SK-N-SH (cell line): ENCODE results near the gene MACROD1. TPM values are rescaled to one million over a fixed set of nuclear protein-coding genes. Genes with fewer than 3 reads are reported as not detected.

Experiments used
- CTCF ChIA-PET: fragments of 300-600, 350-600 bp; formaldehyde crosslinking; extraction: SDS; loops from one replicate; lab custom pipeline; 2021; lab: Yijun Ruan, JAX
- POLR2A ChIA-PET: fragments of 350-600 bp; sonication (Branson Sonifier 250); formaldehyde crosslinking; extraction: SDS; loops from one replicate; lab custom pipeline; 2020; ENCODE audit warnings: antibody characterized with exemption, inconsistent platforms; lab: Yijun Ruan, JAX
- DNase-seq: peaks from one replicate; pipeline ENCODE4 v3.0.0; 2012
- H2AFZ ChIP-seq: fragments of 200-600 bp; sonication (generic); 2 replicates; pipeline ENCODE4 v1.8.1; 2016; ENCODE audit warnings: antibody characterized with exemption, mild to moderate bottlenecking, low read depth
- H3F3A ChIP-seq: fragments of 200-600 bp; sonication (generic); replicated peaks from 2 replicates; pipeline ENCODE3; 2016; ENCODE audit warnings: antibody characterized with exemption, mild to moderate bottlenecking; ENCODE audit not compliant: insufficient read depth
- H3K27ac ChIP-seq, 2 experiments: fragments of 200-500 bp in 1 of 2; fragments of 200-600 bp in 1 of 2; sonication (Bioruptor generic) in 1 of 2; sonication (generic), shearing (Covaris generic) in 1 of 2; 2 replicates each; pipeline versions ENCODE4 v1.5.1 to v1.6.1; 2014 to 2016; ENCODE audit warnings: low read depth in 2 of 2, inconsistent platforms in 1 of 2, low read length in 1 of 2, mild to moderate bottlenecking in 1 of 2, mixed read lengths in 1 of 2
- H3K27me3 ChIP-seq: fragments of 200-600 bp; sonication (generic), shearing (Covaris generic); 2 replicates; pipeline ENCODE4 v1.6.1; 2016; ENCODE audit warnings: mixed run types; ENCODE audit not compliant: insufficient read depth
- H3K36me3 ChIP-seq, 2 experiments: fragments of 200-500 bp in 1 of 2; fragments of 200-600 bp in 1 of 2; sonication (Bioruptor generic) in 1 of 2; sonication (generic) in 1 of 2; replicated peaks in 1 of 2; 2 replicates each; pipeline versions ENCODE3 to v1.5.1; 2014 to 2016; ENCODE audit warnings: low read length in 1 of 2, mild to moderate bottlenecking in 1 of 2; ENCODE audit not compliant: insufficient read depth in 2 of 2, control insufficient read depth in 1 of 2
- H3K4me1 ChIP-seq, 2 experiments: fragments of 200-500 bp in 1 of 2; fragments of 200-600 bp in 1 of 2; sonication (Bioruptor generic) in 1 of 2; sonication (generic), shearing (Covaris generic) in 1 of 2; 2 replicates each; pipeline versions ENCODE4 v1.5.1 to v1.6.1; 2014 to 2016; ENCODE audit warnings: low read depth in 1 of 2, low read length in 1 of 2, mixed run types in 1 of 2; ENCODE audit not compliant: insufficient read depth in 2 of 2, control insufficient read depth in 1 of 2
- H3K4me2 ChIP-seq: fragments of 200-600 bp; sonication (generic), shearing (Covaris generic); 2 replicates; pipeline ENCODE4 v1.6.1; 2017; ENCODE audit warnings: mixed run types
- H3K4me3 ChIP-seq, 2 experiments: fragments of 200-500 bp in 1 of 2; fragments of 200-600 bp in 1 of 2; sonication (Bioruptor generic) in 1 of 2; sonication (generic), shearing (Covaris generic) in 1 of 2; 2 replicates each; pipeline versions ENCODE4 v1.5.1 to v1.8.1; 2014 to 2016; ENCODE audit warnings: low read depth in 2 of 2, inconsistent platforms in 1 of 2, low read length in 1 of 2, mild to moderate bottlenecking in 1 of 2, mixed read lengths in 1 of 2, moderate library complexity in 1 of 2
- H3K79me2 ChIP-seq: fragments of 200-600 bp; sonication (generic); 2 replicates; pipeline ENCODE4 v1.8.1; 2017; ENCODE audit warnings: mild to moderate bottlenecking; ENCODE audit not compliant: insufficient read depth
- H3K9ac ChIP-seq: fragments of 200-600 bp; sonication (generic); 2 replicates; pipeline ENCODE4 v1.6.1; 2017; ENCODE audit warnings: mixed run types
- H3K9me2 ChIP-seq: fragments of 200-600 bp; sonication (generic); 2 replicates; pipeline ENCODE4 v1.6.1; 2017; ENCODE audit warnings: mixed run types
- H3K9me3 ChIP-seq: fragments of 200-600 bp; sonication (generic); 2 replicates; pipeline ENCODE4 v1.6.1; 2017; ENCODE audit warnings: mixed run types, mild to moderate bottlenecking, moderate library complexity
- H4K20me1 ChIP-seq: fragments of 200-600 bp; sonication (generic); 2 replicates; pipeline ENCODE4 v1.6.1; 2017; ENCODE audit warnings: mild to moderate bottlenecking, mixed run types; ENCODE audit not compliant: insufficient read depth
- FOXJ3 ChIP-seq: sonication (generic); formaldehyde crosslinking; IDR thresholded peaks from 2 replicates; pipeline ENCODE4 v1.5.1; 2020; ENCODE audit warnings: mild to moderate bottlenecking, missing genetic modification reagents
- MEF2A ChIP-seq: IDR thresholded peaks from 2 replicates; pipeline ENCODE4 v1.4.0; 2012; ENCODE audit warnings: low read depth, borderline replicate concordance
- MXI1 ChIP-seq: IDR thresholded peaks from 2 replicates; pipeline ENCODE4 v1.6.1; 2012; ENCODE audit warnings: mild to moderate bottlenecking, low read depth, low read length, improper control_type of control experiment
- SMC3 ChIP-seq: IDR thresholded peaks from 2 replicates; pipeline ENCODE4 v1.6.1; 2012; ENCODE audit warnings: low read depth, low read length, improper control_type of control experiment
- WGBS: methylation state at CpG from one replicate; pipeline ENCODE4 v1.1.6; 2017; ENCODE audit warnings: low lambda C conversion rate; 5-methylcytosine and 5-hydroxymethylcytosine counted together
- polyA plus RNA-seq, 3 experiments: library from polyadenylated mRNA; depleted of rRNA; stranded (reverse); fragments of >200 nt; gene quantifications; 2 replicates each; pipeline ENCODE4 v1.2.3, GENCODE V29; 2012
- TF ChIP-seq, protein P1 (sequence below): IDR thresholded peaks from 2 replicates; pipeline ENCODE4 v1.6.1; 2012; ENCODE audit warnings: mild to moderate bottlenecking, low read depth, low read length, moderate library complexity
- TF ChIP-seq, protein P2 (sequence below): IDR thresholded peaks from 2 replicates; pipeline ENCODE4 v1.4.0; 2012; ENCODE audit warnings: low read depth, borderline replicate concordance

Gene MACROD1
- polyA plus RNA-seq, 1 of the 3 experiments (the other 2 are of a cell fraction), result 49.1 TPM

DNA sequence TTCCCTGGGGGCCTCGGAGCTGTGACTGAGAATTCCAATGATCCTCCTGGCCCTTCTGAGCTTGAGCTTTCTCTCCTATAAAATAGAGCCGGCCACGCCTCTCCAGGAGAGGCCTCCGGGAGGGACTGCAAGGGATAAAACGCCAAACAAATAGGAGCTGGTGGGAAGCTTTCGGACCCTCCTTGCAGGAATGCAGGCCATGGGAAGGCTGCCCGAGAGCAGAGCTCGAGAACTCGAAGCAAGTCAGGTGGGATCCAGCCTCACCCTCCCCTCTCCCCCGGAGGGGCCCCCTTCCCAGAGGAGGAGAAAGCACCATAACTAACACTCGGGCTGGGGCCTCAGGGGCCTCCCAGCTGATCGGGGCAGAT lies 95.6 kb downstream of the MACROD1 start:
- no peaks in the 10 kb centered on the region for H3K79me2 ChIP-seq
- H4K20me1 ChIP-seq, result no peaks in the 10 kb centered on the region
- TF ChIP-seq MXI1 (no peak), SMC3 (no peak)
- POLR2A ChIA-PET, result interaction anchor here (1.9 to 4.2 kb wide), 2 partner anchors 12 to 78 kb away, joined by 7 to 14 read pairs; no protein-coding TSS in a partner anchor
- H3K36me3 ChIP-seq, result no peaks in the 10 kb centered on the region
- no peaks in the 10 kb centered on the region for H3K9me3 ChIP-seq
- no peaks in the 10 kb centered on the region for H3K27me3 ChIP-seq
- H3F3A ChIP-seq, result no peaks in the 10 kb centered on the region
- no peak overlapping the region for H3K4me3 ChIP-seq
- H3K9me2 ChIP-seq, result no peaks in the 10 kb centered on the region
- no peak overlapping the region for H3K9ac ChIP-seq
- no peak overlapping the region for H2AFZ ChIP-seq
- H3K4me1 ChIP-seq, result peaks cover 0 to 81% of the 10 kb centered on the region in 2 experiments; a peak in 2 of 4 replicates
- peak overlapping the region in 1 of 2 experiments; percentile 90; a peak in 2 of 4 replicates for H3K27ac ChIP-seq
- no peak for DNase-seq
- 88% methylated on average over 12 of the region's 12 CpGs for WGBS
- CTCF ChIA-PET, result interaction anchor here (1.6 to 2.5 kb wide), 2 partner anchors 8 to 78 kb away, joined by 3 to 7 read pairs; no protein-coding TSS in a partner anchor
- no peak overlapping the region for H3K4me2 ChIP-seq

DNA sequence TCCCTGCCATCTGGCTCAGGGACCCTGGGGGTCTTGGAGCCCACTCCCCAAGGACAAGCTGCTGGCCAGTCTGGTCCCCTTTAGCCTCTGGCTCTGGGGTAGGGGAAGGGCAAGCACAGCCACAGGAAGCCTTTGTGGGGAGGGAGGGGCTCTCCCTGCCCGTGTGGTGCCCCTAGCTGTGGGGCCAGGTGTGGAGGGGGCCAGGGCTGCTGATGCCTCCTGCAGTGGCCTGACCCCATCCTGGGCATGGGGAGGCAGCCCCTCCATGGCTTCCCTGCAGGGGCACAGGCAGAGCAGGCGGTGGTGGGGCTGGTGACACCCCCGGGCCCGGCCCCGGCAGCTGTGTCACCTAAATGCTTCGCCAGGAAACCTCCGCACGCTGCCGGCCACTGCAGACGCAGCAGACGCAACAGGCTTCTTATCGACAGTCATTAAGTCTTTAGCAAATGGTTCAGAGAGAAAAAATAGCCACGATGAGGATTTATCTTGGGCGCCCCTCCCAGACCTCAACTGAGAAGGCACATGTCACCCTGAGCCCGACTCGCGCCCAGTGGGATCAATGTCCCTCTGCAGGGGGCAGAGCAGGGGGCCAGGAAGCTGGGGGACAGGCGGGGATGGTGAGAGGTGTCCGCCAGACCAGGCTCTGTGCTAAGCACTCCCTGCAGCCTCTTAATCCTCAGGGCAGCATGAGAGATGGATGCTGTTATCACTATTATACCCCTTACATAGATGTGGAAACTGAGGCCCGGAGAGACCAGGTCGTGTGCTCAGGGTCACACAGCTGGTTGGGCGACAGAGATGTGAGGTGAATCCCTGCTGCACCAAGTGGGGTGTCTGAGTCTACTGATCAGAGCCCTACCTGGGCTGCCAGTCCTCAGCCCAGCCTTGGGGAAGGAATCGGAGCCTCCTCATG lies 96.3 kb downstream of the MACROD1 start:
- H3K9me3 ChIP-seq, result no peaks in the 10 kb centered on the region
- no peaks in the 10 kb centered on the region for H3K27me3 ChIP-seq
- 81% methylated on average over 16 of the region's 23 CpGs for WGBS
- peaks cover 0 to 81% of the 10 kb centered on the region in 2 experiments; a peak in 2 of 4 replicates for H3K4me1 ChIP-seq
- no peak overlapping the region for H3K9ac ChIP-seq
- H3K4me3 ChIP-seq, result no peak overlapping the region
- no peak overlapping the region for H3K4me2 ChIP-seq
- H3K9me2 ChIP-seq, result no peaks in the 10 kb centered on the region
- CTCF ChIA-PET, result interaction anchor here (1.2 to 2.5 kb wide), 5 partner anchors 9 to 83 kb away, joined by 3 to 7 read pairs (median 4); no protein-coding TSS in a partner anchor
- H2AFZ ChIP-seq, result no peak overlapping the region
- no peaks in the 10 kb centered on the region for H4K20me1 ChIP-seq
- H3K79me2 ChIP-seq, result no peaks in the 10 kb centered on the region
- H3K27ac ChIP-seq, result peak overlapping the region in 1 of 2 experiments; percentile 90; a peak in 2 of 4 replicates
- POLR2A ChIA-PET, result interaction anchor here (0.6 to 4.2 kb wide), 4 partner anchors 11 to 78 kb away, joined by 4 to 14 read pairs (median 8); no protein-coding TSS in a partner anchor
- no peaks in the 10 kb centered on the region for H3F3A ChIP-seq
- TF ChIP-seq MEF2A (no peak), FOXJ3 (CRISPR knock-in tag) (no peak)
- TF ChIP-seq, protein P1, sequence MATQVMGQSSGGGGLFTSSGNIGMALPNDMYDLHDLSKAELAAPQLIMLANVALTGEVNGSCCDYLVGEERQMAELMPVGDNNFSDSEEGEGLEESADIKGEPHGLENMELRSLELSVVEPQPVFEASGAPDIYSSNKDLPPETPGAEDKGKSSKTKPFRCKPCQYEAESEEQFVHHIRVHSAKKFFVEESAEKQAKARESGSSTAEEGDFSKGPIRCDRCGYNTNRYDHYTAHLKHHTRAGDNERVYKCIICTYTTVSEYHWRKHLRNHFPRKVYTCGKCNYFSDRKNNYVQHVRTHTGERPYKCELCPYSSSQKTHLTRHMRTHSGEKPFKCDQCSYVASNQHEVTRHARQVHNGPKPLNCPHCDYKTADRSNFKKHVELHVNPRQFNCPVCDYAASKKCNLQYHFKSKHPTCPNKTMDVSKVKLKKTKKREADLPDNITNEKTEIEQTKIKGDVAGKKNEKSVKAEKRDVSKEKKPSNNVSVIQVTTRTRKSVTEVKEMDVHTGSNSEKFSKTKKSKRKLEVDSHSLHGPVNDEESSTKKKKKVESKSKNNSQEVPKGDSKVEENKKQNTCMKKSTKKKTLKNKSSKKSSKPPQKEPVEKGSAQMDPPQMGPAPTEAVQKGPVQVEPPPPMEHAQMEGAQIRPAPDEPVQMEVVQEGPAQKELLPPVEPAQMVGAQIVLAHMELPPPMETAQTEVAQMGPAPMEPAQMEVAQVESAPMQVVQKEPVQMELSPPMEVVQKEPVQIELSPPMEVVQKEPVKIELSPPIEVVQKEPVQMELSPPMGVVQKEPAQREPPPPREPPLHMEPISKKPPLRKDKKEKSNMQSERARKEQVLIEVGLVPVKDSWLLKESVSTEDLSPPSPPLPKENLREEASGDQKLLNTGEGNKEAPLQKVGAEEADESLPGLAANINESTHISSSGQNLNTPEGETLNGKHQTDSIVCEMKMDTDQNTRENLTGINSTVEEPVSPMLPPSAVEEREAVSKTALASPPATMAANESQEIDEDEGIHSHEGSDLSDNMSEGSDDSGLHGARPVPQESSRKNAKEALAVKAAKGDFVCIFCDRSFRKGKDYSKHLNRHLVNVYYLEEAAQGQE, result no peak
- TF ChIP-seq, protein P2, sequence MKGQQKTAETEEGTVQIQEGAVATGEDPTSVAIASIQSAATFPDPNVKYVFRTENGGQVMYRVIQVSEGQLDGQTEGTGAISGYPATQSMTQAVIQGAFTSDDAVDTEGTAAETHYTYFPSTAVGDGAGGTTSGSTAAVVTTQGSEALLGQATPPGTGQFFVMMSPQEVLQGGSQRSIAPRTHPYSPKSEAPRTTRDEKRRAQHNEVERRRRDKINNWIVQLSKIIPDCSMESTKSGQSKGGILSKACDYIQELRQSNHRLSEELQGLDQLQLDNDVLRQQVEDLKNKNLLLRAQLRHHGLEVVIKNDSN, result no peak
- no peaks in the 10 kb centered on the region for H3K36me3 ChIP-seq
- no peak for DNase-seq
